H1 (cell line): ENCODE results near the gene TMEM14B. TPM values are rescaled to one million over a fixed set of nuclear protein-coding genes. Genes with fewer than 3 reads are reported as not detected.

ENCODE experiments used
- CTCF ChIA-PET: fragments of 300-600 bp; sonication (Branson Sonifier 250); formaldehyde crosslinking; loops from one replicate; lab custom pipeline; 2021; ENCODE audit not compliant: partially characterized antibody; lab: Charles Lee
- POLR2A ChIA-PET: fragments of 300-600 bp; sonication (Branson Sonifier 250); formaldehyde crosslinking; loops from one replicate; lab custom pipeline; 2021; ENCODE audit warnings: inconsistent platforms; ENCODE audit not compliant: partially characterized antibody; lab: Charles Lee
- DNase-seq, 2 experiments: peaks; one replicate each; pipeline versions ENCODE4 v3.0.0 to v3.0.0-alpha.2; 2010 to 2022; ENCODE audit warnings: low spot score in 2 of 2, low read depth in 1 of 2, mixed read lengths in 1 of 2
- FAIRE-seq: peaks from 2 replicates; lab custom pipeline; 2011; peaks lifted over from hg19 to GRCh38; lab: Jason Lieb, UNC
- H2AFZ ChIP-seq: 2 replicates; pipeline ENCODE4 v1.8.1; 2012; ENCODE audit warnings: low read length, inconsistent platforms
- H2AK5ac ChIP-seq: 2 replicates; pipeline ENCODE4 v1.6.1; 2013; ENCODE audit warnings: low read depth, low read length
- H2BK120ac ChIP-seq: replicated peaks from 2 replicates; pipeline ENCODE3; 2013; ENCODE audit warnings: low read depth, low read length, inconsistent platforms
- H2BK12ac ChIP-seq: 2 replicates; pipeline ENCODE4 v1.6.1; 2013; ENCODE audit warnings: low read depth, low read length
- H2BK15ac ChIP-seq: 2 replicates; pipeline ENCODE4 v1.6.1; 2013; ENCODE audit warnings: low read length
- H2BK20ac ChIP-seq: 2 replicates; pipeline ENCODE4 v1.6.1; 2013; ENCODE audit warnings: low read length
- H2BK5ac ChIP-seq: 2 replicates; pipeline ENCODE4 v1.6.1; 2013; ENCODE audit warnings: low read depth, low read length
- H3K14ac ChIP-seq: 2 replicates; pipeline ENCODE4 v1.6.1; 2013; ENCODE audit warnings: inconsistent platforms; ENCODE audit not compliant: insufficient read length
- H3K18ac ChIP-seq: 2 replicates; pipeline ENCODE4 v1.6.1; 2013; ENCODE audit warnings: low read length; ENCODE audit errors: extremely low read depth
- H3K23ac ChIP-seq: 2 replicates; pipeline ENCODE4 v1.6.1; 2013; ENCODE audit warnings: inconsistent platforms; ENCODE audit not compliant: insufficient read length
- H3K23me2 ChIP-seq: 2 replicates; pipeline ENCODE4 v1.6.1; 2013; ENCODE audit warnings: low read depth, low read length
- H3K27ac ChIP-seq: 2 replicates; pipeline ENCODE4 v1.6.1; 2011; ENCODE audit warnings: low read depth, low read length, inconsistent platforms
- H3K27me3 ChIP-seq, 4 experiments: replicated peaks in 1 of 4; 1 replicate in 1 of 4; 2 replicates in 3 of 4; pipeline versions ENCODE4 v1.6.1 to v1.8.1; 2011 to 2013; ENCODE audit warnings: low read length in 3 of 4, mild to moderate bottlenecking in 3 of 4, inconsistent platforms in 2 of 4, mixed read lengths in 2 of 4, moderate library complexity in 1 of 4; ENCODE audit not compliant: control insufficient read depth in 3 of 4, insufficient read depth in 3 of 4; ENCODE audit errors: extremely low read depth in 1 of 4
- H3K36me3 ChIP-seq, 4 experiments: 2 replicates each; pipeline versions ENCODE4 v1.6.1 to v1.8.1; 2011 to 2013; ENCODE audit warnings: mild to moderate bottlenecking in 4 of 4, low read length in 3 of 4, moderate library complexity in 2 of 4, control low read depth in 1 of 4, inconsistent platforms in 1 of 4; ENCODE audit not compliant: insufficient read depth in 4 of 4, control insufficient read depth in 2 of 4
- H3K4ac ChIP-seq: replicated peaks from 2 replicates; pipeline ENCODE3; 2013; ENCODE audit warnings: low read length, low read depth, mixed read lengths, inconsistent platforms; ENCODE audit not compliant: insufficient read length
- H3K4me1 ChIP-seq, 4 experiments: replicated peaks in 1 of 4; 1 replicate in 1 of 4; 2 replicates in 3 of 4; pipeline versions ENCODE4 v1.6.1 to v1.8.1; 2011 to 2013; ENCODE audit warnings: low read length in 3 of 4, inconsistent platforms in 2 of 4, mixed read lengths in 1 of 4; ENCODE audit not compliant: insufficient read depth in 4 of 4, control insufficient read depth in 3 of 4
- H3K4me2 ChIP-seq, 2 experiments: 2 replicates each; pipeline versions ENCODE4 v1.6.1 to v1.8.1; 2011 to 2013; ENCODE audit warnings: low read depth in 2 of 2, low read length in 2 of 2, control low read depth in 1 of 2, inconsistent platforms in 1 of 2, mild to moderate bottlenecking in 1 of 2; ENCODE audit not compliant: insufficient read depth in 1 of 2
- H3K4me3 ChIP-seq, 4 experiments: fragments of 200-600, 300-600 bp in 1 of 4; sonication (generic), shearing (Covaris generic), sonication (Bioruptor Twin) in 1 of 4; 2 replicates each; pipeline versions ENCODE4 v1.5.1 to v1.8.1; 2011 to 2016; ENCODE audit warnings: low read length in 4 of 4, low read depth in 3 of 4, control low read depth in 2 of 4, inconsistent platforms in 2 of 4, mild to moderate bottlenecking in 2 of 4, mixed read lengths in 1 of 4, moderate library complexity in 1 of 4; ENCODE audit not compliant: insufficient read depth in 2 of 4; ENCODE audit errors: extremely low read depth in 1 of 4
- H3K56ac ChIP-seq: replicated peaks from 2 replicates; pipeline ENCODE3; 2013; ENCODE audit warnings: low read depth, mild to moderate bottlenecking, mixed read lengths, low read length, inconsistent platforms; ENCODE audit not compliant: insufficient read length
- H3K79me1 ChIP-seq: 2 replicates; pipeline ENCODE4 v1.6.1; 2013; ENCODE audit warnings: low read depth, low read length, control low read depth
- H3K79me2 ChIP-seq, 2 experiments: 2 replicates each; pipeline versions ENCODE4 v1.6.1 to v1.8.1; 2012 to 2013; ENCODE audit warnings: low read length in 2 of 2, mild to moderate bottlenecking in 2 of 2, inconsistent platforms in 1 of 2; ENCODE audit not compliant: insufficient read depth in 2 of 2, control insufficient read depth in 1 of 2
- H3K9ac ChIP-seq, 4 experiments: replicated peaks in 1 of 4; 1 replicate in 1 of 4; 2 replicates in 3 of 4; pipeline versions ENCODE4 v1.6.1 to v1.8.1; 2011 to 2013; ENCODE audit warnings: low read depth in 3 of 4, low read length in 3 of 4, control low read depth in 2 of 4, mild to moderate bottlenecking in 2 of 4, moderate library complexity in 2 of 4, inconsistent platforms in 1 of 4; ENCODE audit errors: extremely low read depth in 1 of 4
- H3K9me3 ChIP-seq, 2 experiments: 2 replicates each; pipeline versions ENCODE4 v1.6.1 to v1.8.1; 2012 to 2013; ENCODE audit warnings: mild to moderate bottlenecking in 2 of 2, moderate library complexity in 2 of 2, control low read depth in 1 of 2, inconsistent platforms in 1 of 2, low read depth in 1 of 2, low read length in 1 of 2, mixed read lengths in 1 of 2; ENCODE audit not compliant: insufficient read depth in 2 of 2
- H4K20me1 ChIP-seq, 2 experiments: replicated peaks in 1 of 2; 2 replicates each; pipeline versions ENCODE3 to v1.8.1; 2011 to 2013; ENCODE audit warnings: inconsistent platforms in 2 of 2, low read length in 2 of 2, mild to moderate bottlenecking in 1 of 2; ENCODE audit not compliant: insufficient read depth in 2 of 2, control insufficient read depth in 1 of 2
- H4K5ac ChIP-seq: 2 replicates; pipeline ENCODE4 v1.6.1; 2013; ENCODE audit warnings: low read length, low read depth, mixed read lengths, inconsistent platforms; ENCODE audit not compliant: insufficient read length
- H4K8ac ChIP-seq: 2 replicates; pipeline ENCODE4 v1.8.0; 2013; ENCODE audit warnings: mild to moderate bottlenecking, moderate library complexity, low read length, inconsistent platforms; ENCODE audit not compliant: insufficient read depth; ENCODE audit errors: extremely low read depth
- H4K91ac ChIP-seq: replicated peaks from 2 replicates; pipeline ENCODE3; 2013; ENCODE audit warnings: low read length, mixed read lengths, inconsistent platforms; ENCODE audit not compliant: insufficient read length
- CBX8 ChIP-seq: fragments of 300-800, 300-1000 bp; sonication (generic); IDR thresholded peaks from 2 replicates; pipeline ENCODE4 v1.7.1; 2016; ENCODE audit warnings: low read depth, low read length, borderline replicate concordance
- FOSL1 ChIP-seq: IDR thresholded peaks from 2 replicates; pipeline ENCODE4 v1.6.1; 2011; ENCODE audit warnings: mild to moderate bottlenecking, low read depth, low read length, moderate library complexity; ENCODE audit not compliant: insufficient read depth
- HDAC6 ChIP-seq: IDR thresholded peaks from one replicate; pipeline ENCODE4 v1.7.1; 2012; ENCODE audit warnings: low read depth, mild to moderate bottlenecking, inconsistent platforms, low read length, moderate library complexity
- RXRA ChIP-seq: IDR thresholded peaks from 2 replicates; pipeline ENCODE4 v1.6.1; 2011; ENCODE audit warnings: low read depth, mild to moderate bottlenecking, low read length, moderate library complexity; ENCODE audit not compliant: insufficient read depth
- SP1 ChIP-seq: IDR thresholded peaks from 2 replicates; pipeline ENCODE4 v1.6.1; 2011; ENCODE audit warnings: low read depth, low read length
- TCF12 ChIP-seq: IDR thresholded peaks from 2 replicates; pipeline ENCODE4 v1.6.1; 2011; ENCODE audit warnings: low read depth, mild to moderate bottlenecking, low read length
- WGBS, 2 experiments: shearing (Covaris generic) in 1 of 2; methylation state at CpG; one replicate each; pipeline versions ENCODE4 v1.1.6 to v1.1.7; 2013 to 2015; ENCODE audit warnings: low lambda C conversion rate in 2 of 2, mixed read lengths in 2 of 2, inconsistent platforms in 1 of 2, low coverage in 1 of 2, missing lambda C conversion rate in 1 of 2; ENCODE audit not compliant: insufficient replicate concordance in 2 of 2, insufficient coverage in 1 of 2, insufficient read length in 1 of 2; ENCODE audit errors: extremely low coverage in 1 of 2, missing lambda C conversion rate in 1 of 2; 5-methylcytosine and 5-hydroxymethylcytosine counted together
- polyA plus RNA-seq, 7 experiments: library from polyadenylated mRNA; depleted of rRNA in 3 of 7; stranded (reverse) in 5 of 7; unstranded in 2 of 7; fragments of >200 nt in 5 of 7; fragments of 200-250 nt in 2 of 7; gene quantifications; 1 replicate in 5 of 7; 2 replicates in 1 of 7; 4 replicates in 1 of 7; pipeline versions ENCODE4 v1.2.1 to v1.2.3, GENCODE V29; 2011 to 2013; ENCODE audit warnings: missing spikeins in 2 of 7, mixed read lengths in 2 of 7
- total RNA-seq: library from RNA; stranded (reverse); fragmentation: NEBNext Ultra II Directional; extraction: Animal tissue kit (Norgen Biotek cat#: 25700); gene quantifications from 2 replicates; pipeline ENCODE4 v1.2.1, GENCODE V29; 2021

The TMEM14B gene
- total and polyA plus RNA-seq, 2 of the 8 experiments (the other 6 are each of a cell fraction or from before 2014, with no cell fraction given), result 84.6 to 109 TPM

DNA sequence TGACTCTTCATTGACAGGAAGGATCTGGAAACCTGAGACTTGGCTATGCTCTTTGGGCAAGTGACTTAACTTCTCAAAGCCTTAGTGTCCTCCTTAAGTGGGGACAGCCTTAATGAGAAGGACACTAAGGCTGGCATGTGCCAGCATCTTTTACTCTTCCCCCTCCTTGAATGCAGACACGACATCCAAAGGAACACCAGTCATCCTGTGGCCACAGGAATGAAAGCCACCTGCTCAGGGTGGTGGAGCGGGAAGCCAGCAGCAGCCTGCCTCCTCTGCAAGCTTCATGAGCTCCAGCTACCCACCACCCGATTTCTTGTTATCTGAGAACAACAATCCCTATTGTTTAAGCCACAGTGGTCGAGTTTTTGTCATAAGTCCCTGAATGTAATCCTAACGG is 44.5 kb downstream of the TMEM14B start:
- Histone ChIP-seq H3K4me1 (no peaks in the 10 kb centered on the region), H2BK20ac (no peak overlapping the region), H2BK12ac (no peak overlapping the region), H4K91ac (no peak overlapping the region), H3K23ac (no peak overlapping the region), H2BK15ac (no peak overlapping the region), H2AFZ (no peak overlapping the region), H4K8ac (no peak overlapping the region), H3K4me3 (no peak overlapping the region), H3K79me1 (no peaks in the 10 kb centered on the region), H3K9me3 (no peaks in the 10 kb centered on the region), H3K36me3 (0 out of 8 replicates have a peak, but pooled peaks cover 0 to 3% (median 0%) of the 10 kb centered on the region in 4 experiments), H3K27me3 (no peaks in the 10 kb centered on the region), H3K18ac (no peak overlapping the region), H4K5ac (no peak overlapping the region), H3K23me2 (no peaks in the 10 kb centered on the region), H3K27ac (no peak overlapping the region), H2BK5ac (no peak overlapping the region), H3K14ac (no peak overlapping the region), H2AK5ac (no peak overlapping the region), H3K4ac (no peak overlapping the region), H3K4me2 (no peak overlapping the region), H3K9ac (no peak overlapping the region), H3K56ac (no peak overlapping the region), H3K79me2 (no peaks in the 10 kb centered on the region), H2BK120ac (no peak overlapping the region), H4K20me1 (peaks cover 0 to 2% of the 10 kb centered on the region in 2 experiments)
- CTCF ChIA-PET, result interaction anchor here (1.1 to 4.1 kb wide), 3 partner anchors 33 to 314 kb away, joined by 4 to 14 read pairs (median 12); no protein-coding TSS in a partner anchor
- no peak for FAIRE-seq
- POLR2A ChIA-PET, result interaction anchor here (1.1 kb wide), 1 partner anchor 45 kb away, joined by 3 read pairs; the partner anchor contains the start of gene TMEM14B
- 83% methylated on average over 5 of the region's 5 CpGs; no CpG with 5 or more reads in 1 of the 2 experiments for WGBS, 2 experiments
- no peak for DNase-seq
- TF ChIP-seq FOSL1, result no peak
- TF ChIP-seq CBX8, result no peak
- TF ChIP-seq RXRA, result no peak
- no peak for TF ChIP-seq HDAC6
- TF ChIP-seq TCF12, result no peak
- TF ChIP-seq SP1, result no peak
